Measurements from ENCODE around the gene CADM1. TPM values are rescaled to one million over a fixed set of nuclear protein-coding genes. Genes with fewer than 3 reads are reported as not detected.
"Not testable (repeated sequence)": the region's sequence is repeated elsewhere in the genome, so short reads cannot be mapped to it uniquely, and the experiment has no call there.

CADM1 gene
- total and polyA plus RNA-seq, 5 donors from 2014 or later, result 3.6 to 11.3 (median 6.9) TPM

- Histone ChIP-seq H3K4me1 (ENCODE audit: control insufficient read depth, insufficient read depth, low read length, poor library complexity, severe bottlenecking) (no peaks in the 10 kb centered on the region), H3K36me3 (ENCODE audit: control insufficient read depth, insufficient read depth, low read length) (no peaks in the 10 kb centered on the region), H3K9me3 (ENCODE audit: control insufficient read depth in 2 of 2, low read length in 2 of 2) (no peaks in the 10 kb centered on the region), H3K27ac (ENCODE audit: insufficient read depth, low read length, poor library complexity, severe bottlenecking) (no peak overlapping the region), H3K27me3 (ENCODE audit: control insufficient read depth, insufficient read depth, low read length) (peaks cover 2% of the 10 kb centered on the region), H3K4me3 (ENCODE audit: low read depth, low read length) (no peak overlapping the region)
- ATAC-seq (ENCODE audit: low read depth in 2 of 2) (no peak), DNase-seq (no peak)
- Mint-ChIP-seq H3K27me3 (peaks cover 15% of the 10 kb centered on the region), H3K36me3 (no peaks in the 10 kb centered on the region), H3K4me1 (no peaks in the 10 kb centered on the region), H3K9me3 (peaks cover 0 to 7% (median 5%) of the 10 kb centered on the region in 7 donors), H3K4me3 (no peak overlapping the region), H3K27ac (no peak overlapping the region)
These were observed 15.3 kb downstream of the CADM1 start for GRCh38 chr11:115488945-115489344.

GRCh38 chr11:115481528-115481927 is 22.7 kb downstream of the CADM1 start:
- ATAC-seq (ENCODE audit: low read depth in 2 of 2), result no peak
- no peak overlapping the region for H3K4me3 Mint-ChIP-seq
- Histone ChIP-seq H3K4me1 (ENCODE audit: control insufficient read depth, insufficient read depth, low read length, poor library complexity, severe bottlenecking) (no peaks in the 10 kb centered on the region), H3K27ac (ENCODE audit: insufficient read depth, low read length, poor library complexity, severe bottlenecking) (no peak overlapping the region), H3K9me3 (ENCODE audit: control insufficient read depth in 2 of 2, low read length in 2 of 2) (no peaks in the 10 kb centered on the region), H3K4me3 (ENCODE audit: low read depth, low read length) (no peak overlapping the region), H3K36me3 (ENCODE audit: control insufficient read depth, insufficient read depth, low read length) (no peaks in the 10 kb centered on the region), H3K27me3 (ENCODE audit: control insufficient read depth, insufficient read depth, low read length) (no peaks in the 10 kb centered on the region)
- peaks cover 6% of the 10 kb centered on the region for H3K27me3 Mint-ChIP-seq
- no peaks in the 10 kb centered on the region for H3K36me3 Mint-ChIP-seq
- DNase-seq, result no peak
- no peak overlapping the region for H3K27ac Mint-ChIP-seq
- H3K9me3 Mint-ChIP-seq, result peaks cover 0 to 5% (median 0%) of the 10 kb centered on the region in 7 donors
- H3K4me1 Mint-ChIP-seq, result no peaks in the 10 kb centered on the region

GRCh38 chr11:115480611-115481010 is 23.6 kb downstream of the CADM1 start:
- Mint-ChIP-seq H3K36me3 (no peaks in the 10 kb centered on the region), H3K27me3 (peaks cover 6% of the 10 kb centered on the region), H3K27ac (no peak overlapping the region), H3K4me1 (no peaks in the 10 kb centered on the region), H3K9me3 (peaks cover 0 to 5% (median 0%) of the 10 kb centered on the region in 7 donors), H3K4me3 (no peak overlapping the region)
- DNase-seq, result no peak
- Histone ChIP-seq H3K4me3 (ENCODE audit: low read depth, low read length) (no peak overlapping the region), H3K27me3 (ENCODE audit: control insufficient read depth, insufficient read depth, low read length) (no peaks in the 10 kb centered on the region), H3K4me1 (ENCODE audit: control insufficient read depth, insufficient read depth, low read length, poor library complexity, severe bottlenecking) (no peaks in the 10 kb centered on the region), H3K27ac (ENCODE audit: insufficient read depth, low read length, poor library complexity, severe bottlenecking) (no peak overlapping the region), H3K36me3 (ENCODE audit: control insufficient read depth, insufficient read depth, low read length) (no peaks in the 10 kb centered on the region), H3K9me3 (ENCODE audit: control insufficient read depth in 2 of 2, low read length in 2 of 2) (no peaks in the 10 kb centered on the region)
- no peak for ATAC-seq (ENCODE audit: low read depth in 2 of 2)

GRCh38 chr11:115477410-115477809 is 26.8 kb downstream of the CADM1 start:
- no peak overlapping the region for H3K27ac ChIP-seq (ENCODE audit: insufficient read depth, low read length, poor library complexity, severe bottlenecking)
- no peak overlapping the region for H3K4me3 ChIP-seq (ENCODE audit: low read depth, low read length)
- ATAC-seq (ENCODE audit: low read depth in 2 of 2), result no peak
- H3K27me3 ChIP-seq (ENCODE audit: control insufficient read depth, insufficient read depth, low read length), result no peaks in the 10 kb centered on the region
- DNase-seq, result no peak
- no peaks in the 10 kb centered on the region for H3K9me3 ChIP-seq (ENCODE audit: control insufficient read depth in 2 of 2, low read length in 2 of 2)
- peaks cover 0 to 2% (median 0%) of the 10 kb centered on the region in 7 donors for H3K9me3 Mint-ChIP-seq
- H3K36me3 ChIP-seq (ENCODE audit: control insufficient read depth, insufficient read depth, low read length), result no peaks in the 10 kb centered on the region
- H3K4me1 Mint-ChIP-seq, result no peaks in the 10 kb centered on the region
- peaks cover 6% of the 10 kb centered on the region for H3K27me3 Mint-ChIP-seq
- H3K4me1 ChIP-seq (ENCODE audit: control insufficient read depth, insufficient read depth, low read length, poor library complexity, severe bottlenecking), result no peaks in the 10 kb centered on the region
- H3K27ac Mint-ChIP-seq, result no peak overlapping the region
- H3K36me3 Mint-ChIP-seq, result no peaks in the 10 kb centered on the region
- H3K4me3 Mint-ChIP-seq, result no peak overlapping the region

GRCh38 chr11:115476463-115477286 is 27.5 kb downstream of the CADM1 start:
- no peak overlapping the region for H3K4me3 Mint-ChIP-seq
- H3K4me1 Mint-ChIP-seq, result no peaks in the 10 kb centered on the region
- H3K27me3 ChIP-seq (ENCODE audit: control insufficient read depth, insufficient read depth, low read length), result no peaks in the 10 kb centered on the region
- no peak for ATAC-seq (ENCODE audit: low read depth in 2 of 2)
- H3K27ac ChIP-seq (ENCODE audit: insufficient read depth, low read length, poor library complexity, severe bottlenecking), result no peak overlapping the region
- no peaks in the 10 kb centered on the region for H3K36me3 ChIP-seq (ENCODE audit: control insufficient read depth, insufficient read depth, low read length)
- H3K27ac Mint-ChIP-seq, result no peak overlapping the region
- no peaks in the 10 kb centered on the region for H3K4me1 ChIP-seq (ENCODE audit: control insufficient read depth, insufficient read depth, low read length, poor library complexity, severe bottlenecking)
- H3K27me3 Mint-ChIP-seq, result peaks cover 2% of the 10 kb centered on the region
- no peaks in the 10 kb centered on the region for H3K9me3 ChIP-seq (ENCODE audit: control insufficient read depth in 2 of 2, low read length in 2 of 2)
- H3K36me3 Mint-ChIP-seq, result no peaks in the 10 kb centered on the region
- DNase-seq, result no peak
- no peak overlapping the region for H3K4me3 ChIP-seq (ENCODE audit: low read depth, low read length)
- peaks cover 0 to 3% (median 0%) of the 10 kb centered on the region in 7 donors for H3K9me3 Mint-ChIP-seq

- no peak overlapping the region for H3K4me3 Mint-ChIP-seq
- H3K27ac Mint-ChIP-seq, result no peak overlapping the region
These were observed 28.7 kb downstream of the CADM1 start for GRCh38 chr11:115475564-115475963.

GRCh38 chr11:115474306-115474705 is 29.9 kb downstream of the CADM1 start:
- H3K27me3 Mint-ChIP-seq; H3K4me1 Mint-ChIP-seq; H3K27me3 ChIP-seq (ENCODE audit: control insufficient read depth, insufficient read depth, low read length); H3K4me3 ChIP-seq (ENCODE audit: low read depth, low read length); H3K27ac ChIP-seq (ENCODE audit: insufficient read depth, low read length, poor library complexity, severe bottlenecking); H3K36me3 ChIP-seq (ENCODE audit: control insufficient read depth, insufficient read depth, low read length); DNase-seq; H3K4me1 ChIP-seq (ENCODE audit: control insufficient read depth, insufficient read depth, low read length, poor library complexity, severe bottlenecking); H3K27ac Mint-ChIP-seq; H3K4me3 Mint-ChIP-seq; H3K36me3 Mint-ChIP-seq; ATAC-seq (ENCODE audit: low read depth in 2 of 2); H3K9me3 ChIP-seq (ENCODE audit: control insufficient read depth in 2 of 2, low read length in 2 of 2); H3K9me3 Mint-ChIP-seq: not testable (repeated sequence)

More at GRCh38 chr11:115475564-115475963, 28.7 kb downstream of the CADM1 start:
- H3K4me1 ChIP-seq (ENCODE audit: control insufficient read depth, insufficient read depth, low read length, poor library complexity, severe bottlenecking), result no peaks in the 10 kb centered on the region
- H3K9me3 Mint-ChIP-seq, result peaks cover 0 to 3% (median 0%) of the 10 kb centered on the region in 7 donors
- no peaks in the 10 kb centered on the region for H3K36me3 ChIP-seq (ENCODE audit: control insufficient read depth, insufficient read depth, low read length)
- H3K9me3 ChIP-seq (ENCODE audit: control insufficient read depth in 2 of 2, low read length in 2 of 2), result no peaks in the 10 kb centered on the region
- H3K27me3 ChIP-seq (ENCODE audit: control insufficient read depth, insufficient read depth, low read length), result no peaks in the 10 kb centered on the region
- H3K27me3 Mint-ChIP-seq, result no peaks in the 10 kb centered on the region
- no peak overlapping the region for H3K27ac ChIP-seq (ENCODE audit: insufficient read depth, low read length, poor library complexity, severe bottlenecking)
- ATAC-seq (ENCODE audit: low read depth in 2 of 2) (no peak), DNase-seq (no peak)
- no peaks in the 10 kb centered on the region for H3K36me3 Mint-ChIP-seq
- no peaks in the 10 kb centered on the region for H3K4me1 Mint-ChIP-seq
- no peak overlapping the region for H3K4me3 ChIP-seq (ENCODE audit: low read depth, low read length)

GRCh38 chr11:115473167-115473566 is 31.0 kb downstream of the CADM1 start:
- no peak overlapping the region for H3K4me3 ChIP-seq (ENCODE audit: low read depth, low read length)
- Mint-ChIP-seq H3K4me1 (no peaks in the 10 kb centered on the region), H3K4me3 (no peak overlapping the region), H3K27me3 (no peaks in the 10 kb centered on the region), H3K36me3 (no peaks in the 10 kb centered on the region), H3K27ac (no peak overlapping the region), H3K9me3 (peaks cover 0 to 3% (median 0%) of the 10 kb centered on the region in 7 donors)
- no peaks in the 10 kb centered on the region for H3K4me1 ChIP-seq (ENCODE audit: control insufficient read depth, insufficient read depth, low read length, poor library complexity, severe bottlenecking)
- no peak for DNase-seq
- no peak overlapping the region for H3K27ac ChIP-seq (ENCODE audit: insufficient read depth, low read length, poor library complexity, severe bottlenecking)
- no peaks in the 10 kb centered on the region for H3K9me3 ChIP-seq (ENCODE audit: control insufficient read depth in 2 of 2, low read length in 2 of 2)
- H3K27me3 ChIP-seq (ENCODE audit: control insufficient read depth, insufficient read depth, low read length), result no peaks in the 10 kb centered on the region
- H3K36me3 ChIP-seq (ENCODE audit: control insufficient read depth, insufficient read depth, low read length), result no peaks in the 10 kb centered on the region
- ATAC-seq (ENCODE audit: low read depth in 2 of 2), result no peak

All from CD4-positive, CD25-positive, alpha-beta regulatory T cell (primary cell).